UCSD-AML1 (cell line): ENCODE results near the gene GLRX.
A peak's percentile ranks its signal among the peaks of the same experiment; 100 is the strongest.
"Not testable (repeated sequence)": the region's sequence is repeated elsewhere in the genome, so short reads cannot be mapped to it uniquely, and the experiment has no call there.

Source experiments
- DNase-seq: peaks from one replicate; lab custom pipeline; 2025; ENCODE audit not compliant: unreplicated experiment; lab: John Stamatoyannopoulos, UW

The GLRX gene

GRCh38 chr5:95853490-95853889 lies 31.0 kb upstream of the GLRX start:
- no peak for DNase-seq

- DNase-seq: no peak
Measured at GRCh38 chr5:95852567-95852966, 30.0 kb upstream of the GLRX start.

GRCh38 chr5:95851141-95851540 lies 28.6 kb upstream of the GLRX start:
- DNase-seq: not testable (repeated sequence)

- no peak for DNase-seq
Measured at GRCh38 chr5:95850391-95850894, 27.9 kb upstream of the GLRX start.

GRCh38 chr5:95848701-95849100 lies 26.2 kb upstream of the GLRX start:
- no peak for DNase-seq

GRCh38 chr5:95847261-95847592 lies 24.7 kb upstream of the GLRX start:
- no peak for DNase-seq

GRCh38 chr5:95846554-95847260 lies 24.2 kb upstream of the GLRX start:
- DNase-seq: peak; percentile 32

DNA sequence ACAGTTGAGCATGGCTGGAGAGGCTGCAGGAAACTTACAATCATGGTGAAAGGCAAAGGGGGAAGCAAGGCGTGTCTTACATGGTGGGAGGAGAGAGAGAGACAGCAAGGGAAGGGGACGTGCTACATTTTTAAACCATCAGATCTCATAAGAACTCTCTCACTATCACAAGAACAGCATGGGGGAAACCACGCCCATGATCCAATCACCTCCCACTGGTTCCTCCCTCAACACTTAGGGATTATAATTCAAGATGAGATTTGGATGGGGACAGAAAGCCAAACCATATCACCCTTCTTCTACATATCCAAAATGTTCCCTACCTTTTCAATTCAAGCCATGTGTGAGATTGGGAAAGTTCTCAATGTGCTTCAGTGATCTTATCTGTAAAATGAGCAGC lies 22.9 kb upstream of the GLRX start:
- DNase-seq: no peak

- no peak for DNase-seq
Measured at GRCh38 chr5:95843733-95844223, 21.3 kb upstream of the GLRX start.

- peak; percentile 84 for DNase-seq
Measured at GRCh38 chr5:95842854-95843544, 20.5 kb upstream of the GLRX start.

DNA sequence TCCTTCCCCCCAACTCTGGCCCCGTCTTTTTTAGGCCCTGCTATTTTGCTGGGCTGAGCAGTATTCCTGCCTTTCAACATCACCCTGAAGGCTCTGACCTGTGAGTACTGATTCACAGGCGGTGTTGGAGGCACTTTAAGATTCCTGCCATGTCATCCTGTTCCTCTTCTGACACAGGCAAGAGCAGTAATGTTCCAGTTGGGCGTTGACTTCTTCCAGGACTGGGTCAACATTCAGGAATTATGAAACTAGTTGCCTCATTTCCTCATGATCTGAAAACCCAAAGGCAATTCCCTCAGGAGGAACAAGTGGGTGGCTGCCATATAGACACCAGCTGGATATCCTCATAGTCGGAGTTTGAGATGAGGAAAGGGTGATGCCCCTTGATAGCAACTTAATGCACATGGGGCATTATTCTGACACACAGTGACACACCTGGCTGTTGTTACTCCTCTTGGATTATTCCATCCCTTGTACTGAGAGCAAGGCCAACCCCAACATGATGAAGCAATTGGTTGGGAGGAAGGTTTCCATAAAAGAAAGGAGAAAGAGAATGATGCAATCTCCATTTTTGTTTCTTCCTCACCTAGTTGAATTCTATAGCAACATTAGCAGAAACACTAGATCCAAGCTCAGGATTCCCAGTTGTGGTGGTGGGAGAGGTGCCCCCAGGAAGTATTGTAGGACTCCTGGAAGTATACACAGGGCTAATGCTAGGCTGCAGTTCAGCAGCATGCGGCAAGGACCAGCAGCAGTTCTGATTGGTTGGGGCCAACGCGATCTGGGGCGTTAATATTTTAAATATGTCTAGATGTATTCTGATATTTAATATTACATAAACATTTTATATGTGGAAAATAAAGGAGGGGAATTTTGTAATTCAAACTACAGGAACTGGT lies 19.6 kb upstream of the GLRX start:
- DNase-seq: peak; percentile 13

GRCh38 chr5:95840956-95841705 lies 18.6 kb upstream of the GLRX start:
- no peak for DNase-seq

GRCh38 chr5:95839658-95840057 lies 17.1 kb upstream of the GLRX start:
- DNase-seq: no peak

GRCh38 chr5:95838556-95838955 lies 16.0 kb upstream of the GLRX start:
- DNase-seq: no peak

- DNase-seq: no peak
Measured at GRCh38 chr5:95838001-95838520, 15.5 kb upstream of the GLRX start.

DNA sequence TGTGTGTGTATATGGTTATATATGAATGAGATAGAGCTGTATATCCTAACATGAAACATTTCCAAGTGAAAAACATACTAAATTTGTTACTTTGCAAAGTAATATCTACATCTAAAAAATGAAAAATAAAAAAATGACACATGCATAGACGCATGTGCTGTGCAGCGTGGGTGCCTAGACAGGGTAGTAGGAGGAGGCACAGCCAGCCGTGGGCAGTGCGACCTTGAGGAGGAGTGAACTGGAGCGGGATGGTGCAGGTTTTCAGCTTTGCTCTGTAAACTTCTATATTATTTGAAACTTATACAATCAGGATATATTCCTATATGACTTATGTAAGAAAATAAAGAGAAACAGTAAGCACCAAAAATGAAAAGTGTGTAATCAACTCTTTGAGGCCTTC lies 15.0 kb upstream of the GLRX start:
- no peak for DNase-seq

DNA sequence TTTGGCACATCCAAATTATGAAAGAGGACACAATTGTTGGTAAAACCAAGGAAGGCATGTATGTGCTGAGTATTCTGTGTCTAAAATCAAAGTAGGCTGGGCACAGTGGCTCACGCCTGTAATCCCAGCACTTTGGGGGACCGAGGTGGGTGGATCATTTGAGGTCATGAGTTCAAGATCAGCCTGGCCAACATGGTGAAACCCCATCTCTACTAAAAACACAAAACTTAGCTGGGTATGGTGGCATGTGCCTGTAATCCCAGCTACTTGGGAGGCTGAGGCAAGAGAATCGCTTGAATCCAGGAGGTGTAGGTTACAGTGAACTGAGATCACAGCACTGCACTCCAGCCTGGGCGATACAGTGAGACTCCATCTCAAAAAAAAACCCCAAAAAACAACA lies 14.4 kb upstream of the GLRX start:
- not testable (repeated sequence) for DNase-seq

DNA sequence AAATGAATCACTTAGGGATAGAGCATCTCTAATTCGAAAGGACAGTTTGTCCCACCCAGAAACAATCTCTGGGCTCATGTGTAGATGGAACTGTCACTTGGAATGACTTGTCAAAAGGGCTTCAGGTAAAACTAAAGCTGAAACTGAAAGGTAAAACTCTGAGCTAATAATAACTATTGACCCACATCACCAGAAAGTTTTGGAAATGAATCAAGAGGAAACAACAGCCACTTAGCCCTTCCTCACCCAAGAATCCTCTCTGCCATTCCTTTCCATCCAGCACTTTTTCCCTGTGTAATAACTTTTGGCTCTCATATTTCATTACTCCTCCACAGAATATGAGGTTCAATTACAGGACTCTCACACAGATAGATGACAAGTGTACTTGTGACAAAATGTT lies 14.0 kb upstream of the GLRX start:
- DNase-seq: no peak

DNA sequence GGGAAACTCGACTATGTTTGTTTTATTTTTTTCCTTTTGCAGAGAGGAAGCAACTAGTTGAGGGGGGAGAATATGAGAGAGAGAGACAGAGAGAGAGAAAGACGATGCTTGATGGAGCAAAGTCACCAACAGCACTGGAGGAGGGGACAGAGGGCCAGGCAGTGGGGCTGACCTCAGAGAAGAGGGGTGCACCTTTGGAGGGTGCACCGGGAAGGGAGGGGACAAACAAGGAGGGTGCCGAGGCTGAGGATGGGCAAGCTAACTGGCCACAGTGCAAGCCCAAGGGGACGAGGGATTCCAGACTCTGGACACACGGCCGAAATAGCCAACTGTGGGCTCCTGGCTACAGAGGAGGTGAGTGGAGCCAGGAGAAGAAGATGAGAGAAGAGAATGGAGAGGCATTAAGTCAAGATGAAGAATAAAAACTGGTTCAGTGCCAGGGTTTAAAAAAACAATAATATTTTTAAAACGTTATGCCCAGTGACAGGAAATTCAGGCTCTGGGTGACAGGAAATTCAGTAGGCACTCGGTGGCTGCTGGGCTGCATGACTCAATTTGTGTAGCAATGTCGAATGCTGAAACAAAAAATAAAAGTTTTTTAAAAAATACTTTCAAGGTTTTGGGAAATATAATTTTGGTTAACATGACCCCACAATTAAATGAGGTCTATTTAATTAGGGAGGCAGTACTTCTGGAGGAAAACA lies 13.3 kb upstream of the GLRX start:
- peak; percentile 41 for DNase-seq

DNA sequence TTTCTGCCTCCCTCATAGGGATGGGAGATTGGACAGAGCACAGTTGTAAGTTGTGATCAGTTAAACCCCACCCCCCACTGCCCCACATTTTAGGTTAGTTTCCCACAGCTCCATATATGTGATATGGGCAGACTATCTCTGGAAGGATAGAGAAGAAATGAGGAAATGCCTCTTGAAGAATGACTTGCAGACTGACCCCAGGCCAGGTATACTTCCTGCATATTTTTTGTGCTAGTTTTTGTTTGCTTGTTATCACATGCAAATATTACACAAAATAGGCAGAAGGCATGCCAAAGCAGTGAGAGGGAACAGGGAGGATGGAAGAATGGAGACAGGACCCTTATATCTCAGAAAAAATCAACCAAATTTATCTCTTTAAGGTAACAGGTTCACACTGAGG lies 10.1 kb upstream of the GLRX start:
- DNase-seq: no peak
